ENCODE results near the gene MEP1A. TPM values are rescaled to one million over a fixed set of nuclear protein-coding genes. Genes with fewer than 3 reads are reported as not detected.

MEP1A gene
- polyA plus RNA-seq, 12 donors: 0.45 to 66.0 TPM; not detected in 10

GRCh38 chr6:46776070-46776712 lies 17.0 kb upstream of the MEP1A start:
- no peak for DNase-seq

GRCh38 chr6:46777476-46778346 lies 15.5 kb upstream of the MEP1A start:
- no peak for DNase-seq

DNA sequence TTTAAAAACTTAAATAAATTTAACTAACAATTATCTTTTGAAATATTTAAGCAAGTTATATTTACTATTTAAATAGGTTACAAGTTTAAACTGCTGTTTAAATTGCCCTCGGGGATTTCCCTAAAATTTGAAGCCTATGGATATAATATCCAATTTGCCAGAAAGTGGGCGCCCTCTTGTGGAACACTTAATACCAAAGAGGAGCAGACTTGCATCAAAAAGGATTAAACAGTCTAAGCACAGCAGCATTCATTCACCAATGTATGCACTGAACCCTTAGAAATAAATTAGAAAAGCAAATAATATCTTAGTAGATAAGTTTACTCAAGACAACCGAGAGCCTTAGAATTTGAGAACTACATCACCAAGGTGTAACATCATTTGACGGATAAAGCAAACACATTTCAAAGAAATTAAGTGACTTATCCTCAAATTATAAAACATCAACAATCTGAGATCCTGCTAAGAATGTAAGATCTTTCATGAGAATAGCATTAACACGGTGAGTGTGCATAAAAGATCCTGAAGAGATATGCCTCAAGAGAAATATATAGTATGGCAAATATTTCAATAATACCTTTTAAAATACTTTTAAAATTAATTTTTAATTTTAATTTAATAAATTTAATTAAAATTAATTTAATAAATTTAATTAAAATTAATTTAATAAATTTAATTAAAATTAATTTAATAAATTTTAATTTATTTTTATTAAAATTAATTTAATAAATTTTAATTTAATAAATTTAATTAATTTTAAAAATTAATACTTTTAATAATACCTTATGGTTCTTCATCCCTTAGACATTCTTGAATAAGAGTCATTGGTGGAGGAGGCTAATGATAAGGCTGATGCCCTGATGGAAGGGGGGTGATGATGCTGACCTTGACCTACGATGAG lies 11.5 kb upstream of the MEP1A start:
- DNase-seq: peak; percentile 65

GRCh38 chr6:46784535-46784934 lies 8.7 kb upstream of the MEP1A start:
- DNase-seq: no peak

DNA sequence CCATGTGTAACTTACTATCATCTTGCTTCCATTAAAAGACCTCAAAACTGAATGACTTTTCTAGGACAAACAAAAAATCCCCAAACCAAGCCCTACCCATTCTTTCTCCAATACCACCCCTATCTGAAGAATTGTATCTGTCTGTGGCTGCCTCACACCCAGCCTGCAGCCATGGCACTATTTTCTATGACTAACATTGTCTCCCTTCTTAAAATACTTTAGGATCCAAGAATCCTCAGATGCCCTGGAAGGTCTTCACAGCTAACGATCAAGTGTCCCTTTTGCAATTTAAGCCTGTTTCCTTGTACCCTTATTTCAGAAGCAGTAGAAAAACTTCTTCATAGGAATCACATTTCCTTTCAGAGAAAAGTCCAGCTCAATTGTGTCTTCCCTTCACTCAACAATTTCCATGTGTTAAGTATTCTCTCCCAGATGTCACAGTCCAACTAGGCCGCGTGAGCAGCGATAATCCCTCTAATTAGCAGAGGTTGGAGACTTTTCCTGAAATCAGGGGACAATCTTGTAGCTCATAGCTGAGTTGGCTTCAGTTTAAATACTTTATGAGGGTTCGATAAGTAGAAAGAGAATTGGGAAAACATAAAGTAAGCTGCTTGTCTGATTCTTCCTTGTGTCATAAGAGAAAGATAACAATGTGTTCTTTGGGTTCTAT lies 5.2 kb upstream of the MEP1A start:
- no peak for DNase-seq

DNA sequence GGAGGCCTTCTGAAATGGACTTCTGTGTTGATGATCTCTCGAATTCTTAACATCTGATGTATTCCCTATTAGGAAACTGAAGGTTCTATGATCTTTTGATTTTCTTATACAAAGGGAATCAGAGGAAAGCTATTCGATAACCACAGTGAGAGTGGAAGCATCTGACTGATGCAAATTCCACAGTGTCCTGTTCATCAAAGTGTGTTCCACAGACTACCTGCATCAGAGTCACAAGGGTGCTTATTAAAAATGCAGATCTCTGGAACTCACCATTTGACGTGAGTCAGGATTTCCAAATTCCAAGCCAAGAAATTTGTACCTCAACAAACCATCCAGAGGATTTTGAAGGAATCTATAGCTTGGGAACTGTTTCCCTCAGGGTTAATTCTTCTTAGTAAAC lies 4.4 kb upstream of the MEP1A start:
- DNase-seq: no peak

GRCh38 chr6:46789434-46790354 lies 3.5 kb upstream of the MEP1A start:
- DNase-seq: no peak

GRCh38 chr6:46790355-46790874 lies 2.8 kb upstream of the MEP1A start:
- no peak for DNase-seq

GRCh38 chr6:46792635-46793034 lies 554 bp upstream of the MEP1A start:
- DNase-seq: no peak

GRCh38 chr6:46794068-46794467 lies 879 bp downstream of the MEP1A start:
- DNase-seq: no peak

- DNase-seq: no peak
Measured at GRCh38 chr6:46795816-46796215, 2.6 kb downstream of the MEP1A start.

DNA sequence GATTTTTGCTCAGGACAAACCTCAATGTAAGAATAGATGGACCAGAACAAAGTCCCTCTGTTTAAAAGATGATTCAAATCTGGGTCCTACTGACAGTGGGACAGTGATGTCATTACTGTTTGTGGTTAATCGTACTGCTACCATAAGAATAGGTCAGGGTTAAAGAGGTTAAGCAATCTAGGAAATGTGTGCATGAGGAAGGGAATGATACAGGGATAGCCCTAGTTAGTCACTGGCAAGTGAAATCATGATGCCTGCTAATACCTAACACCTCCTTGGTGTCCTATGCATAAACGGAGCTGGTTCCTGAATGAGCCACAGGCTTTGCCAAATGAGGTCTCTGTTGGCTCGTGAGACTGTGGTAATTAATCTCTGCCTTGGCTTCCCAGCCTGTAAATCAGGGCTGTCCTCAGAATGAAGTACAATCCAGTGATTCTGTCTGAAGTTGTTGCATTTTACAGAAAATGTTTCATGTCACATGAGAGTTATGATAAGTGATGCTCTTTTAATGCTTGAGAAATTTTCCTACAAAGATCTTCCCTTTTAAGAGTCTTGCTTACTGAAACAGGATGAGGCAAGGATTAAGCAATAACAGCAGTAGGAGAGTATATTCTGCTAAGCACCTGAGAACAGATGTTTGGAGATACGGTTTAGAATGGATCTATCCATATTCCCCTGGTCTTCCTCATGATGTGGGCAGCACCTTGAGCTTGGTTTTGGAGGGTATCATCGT lies 3.8 kb downstream of the MEP1A start:
- no peak for DNase-seq

- DNase-seq: no peak
Measured at GRCh38 chr6:46799657-46800056, 6.5 kb downstream of the MEP1A start.

GRCh38 chr6:46808806-46809205 lies 15.6 kb downstream of the MEP1A start:
- DNase-seq: no peak

DNA sequence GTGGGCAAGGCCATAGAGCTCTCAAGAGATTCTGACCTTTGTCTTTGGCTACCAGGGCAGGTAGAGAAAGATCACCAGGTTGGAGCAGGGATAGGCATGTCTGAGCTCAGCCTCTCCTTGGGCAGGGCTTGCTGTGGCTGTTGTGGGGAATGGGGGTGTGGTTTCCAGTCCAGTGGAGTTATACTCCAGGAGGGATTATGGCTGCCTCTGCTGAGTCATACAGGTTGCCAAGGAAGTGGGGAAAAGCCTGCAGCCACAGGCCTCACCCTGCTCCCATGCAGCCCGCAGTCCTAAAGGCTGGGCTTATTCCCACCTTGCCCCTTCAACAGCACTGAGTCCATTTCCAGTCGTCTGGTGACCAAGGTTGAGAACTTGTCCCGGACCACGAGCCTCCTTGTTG lies 21.9 kb downstream of the MEP1A start:
- DNase-seq: no peak

DNA sequence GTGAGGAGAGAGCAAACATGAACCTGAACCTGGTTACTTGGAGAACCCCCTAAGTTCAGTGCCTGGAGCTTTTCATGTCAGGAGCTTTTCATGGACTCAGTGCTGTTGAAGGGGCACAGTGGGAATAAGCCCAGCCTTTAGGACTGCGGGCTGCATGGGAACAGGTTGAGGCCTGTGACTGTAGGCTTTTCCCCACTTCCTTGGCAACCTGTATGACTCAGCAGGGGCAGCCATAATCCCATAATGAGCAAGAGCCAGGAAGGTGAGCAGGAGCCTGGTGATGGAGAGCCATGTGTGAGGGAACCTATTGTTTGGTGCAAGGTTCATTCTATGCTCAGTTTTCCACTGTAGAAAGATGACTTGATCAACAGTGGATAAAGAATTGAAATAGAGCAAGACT lies 23.4 kb downstream of the MEP1A start:
- no peak for DNase-seq

- DNase-seq: no peak
Measured at GRCh38 chr6:46819561-46819960, 26.4 kb downstream of the MEP1A start.

DNA sequence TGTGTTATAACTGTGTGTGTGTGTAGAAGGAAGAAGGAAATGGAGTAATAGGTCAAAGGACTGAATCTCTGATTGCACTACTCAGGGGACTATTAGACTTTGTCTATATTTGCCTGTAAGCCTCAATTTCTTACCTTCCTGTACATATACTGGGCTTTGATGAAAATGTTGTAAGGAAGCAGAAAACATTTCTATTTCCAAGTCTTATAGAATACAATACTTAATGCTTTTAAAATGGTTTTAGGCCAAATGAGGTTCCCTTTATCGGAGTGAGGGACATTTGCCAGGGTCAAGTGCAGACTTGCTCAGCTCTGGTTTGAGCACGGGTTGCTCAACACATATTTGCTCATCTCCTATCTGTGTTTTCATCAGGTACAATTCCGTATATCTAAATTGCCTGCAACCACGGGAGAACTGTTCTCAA lies 28.3 kb downstream of the MEP1A start:
- no peak for DNase-seq

- DNase-seq: no peak
Measured at GRCh38 chr6:46828939-46829338, 35.8 kb downstream of the MEP1A start.

DNA sequence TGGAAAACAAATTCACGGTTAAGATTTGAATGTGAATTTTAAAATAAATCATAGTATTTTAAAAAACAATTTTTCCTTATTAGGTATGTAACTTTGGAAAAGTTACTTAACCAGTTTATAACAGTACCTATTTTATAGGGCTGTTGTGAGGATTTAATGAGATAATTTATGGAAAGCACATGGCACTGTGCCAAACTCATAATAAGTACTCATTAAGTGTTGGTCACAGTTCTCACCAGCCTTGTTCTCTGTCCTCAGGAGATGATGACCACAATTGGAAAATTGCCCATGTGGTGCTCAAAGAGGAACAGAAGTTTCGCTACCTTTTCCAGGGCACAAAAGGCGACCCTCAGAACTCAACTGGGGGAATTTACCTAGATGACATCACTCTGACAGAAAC lies 39.6 kb downstream of the MEP1A start:
- DNase-seq: no peak

Measured in muscle of arm (tissue), 12 donors.